PC-9 (cell line): ENCODE measurements around the gene RPP40. TPM values are rescaled to one million over a fixed set of nuclear protein-coding genes. Genes with fewer than 3 reads are reported as not detected.

Source experiments
- BruUV-seq: library from RNA; stranded (reverse); fragments of 400-500 nt; replicated peaks from 2 replicates; lab custom pipeline; 2021; lab: Mats Ljungman, UMichigan
- CTCF ChIA-PET: fragments of 300-600 bp; sonication (Branson Sonifier 250); formaldehyde crosslinking; loops from one replicate; lab custom pipeline; 2022; ENCODE audit warnings: antibody characterized with exemption; lab: Charles Lee
- POLR2A ChIA-PET: fragments of 300-600 bp; sonication (Branson Sonifier 250); formaldehyde crosslinking; loops from one replicate; lab custom pipeline; 2022; ENCODE audit warnings: antibody characterized with exemption; ENCODE audit not compliant: unreplicated experiment; lab: Charles Lee
- DNase-seq, 2 experiments: peaks; one replicate each; pipeline versions ENCODE4 v3.0.0 to v3.0.0-alpha.2; 2015 to 2022; ENCODE audit warnings: mixed read lengths in 1 of 2
- H2AFZ ChIP-seq: fragments of 200-600 bp; sonication (generic); 2 replicates; pipeline ENCODE4 v1.8.1; 2017; ENCODE audit warnings: antibody characterized with exemption
- H3F3A ChIP-seq: fragments of 200-600 bp; sonication (generic); 2 replicates; pipeline ENCODE4 v1.8.1; 2017; ENCODE audit warnings: antibody characterized with exemption, mild to moderate bottlenecking, low read depth; ENCODE audit not compliant: insufficient read depth
- H3K27ac ChIP-seq: fragments of 200-600 bp; sonication (generic); 2 replicates; pipeline ENCODE4 v1.6.1; 2016; ENCODE audit warnings: mixed run types
- H3K27me3 ChIP-seq: fragments of 200-600 bp; sonication (generic); 2 replicates; pipeline ENCODE4 v1.6.1; 2016; ENCODE audit warnings: low read depth, mixed run types; ENCODE audit not compliant: insufficient read depth
- H3K36me3 ChIP-seq: fragments of 200-600 bp; sonication (generic); 2 replicates; pipeline ENCODE4 v1.6.1; 2016; ENCODE audit warnings: low read depth, mixed run types
- H3K4me1 ChIP-seq: fragments of 200-600 bp; sonication (generic); replicated peaks from 2 replicates; pipeline ENCODE4 v1.6.1; 2016; ENCODE audit warnings: mixed run types; ENCODE audit not compliant: insufficient read depth
- H3K4me2 ChIP-seq: fragments of 200-600 bp; sonication (generic); 2 replicates; pipeline ENCODE4 v1.6.1; 2017; ENCODE audit warnings: mixed run types
- H3K4me3 ChIP-seq: fragments of 200-600 bp; sonication (generic); 2 replicates; pipeline ENCODE4 v1.6.1; 2016; ENCODE audit warnings: mixed run types
- H3K79me2 ChIP-seq: fragments of 200-600 bp; sonication (generic); 2 replicates; pipeline ENCODE4 v1.6.1; 2017; ENCODE audit warnings: low read depth, mixed run types
- H3K9me2 ChIP-seq: fragments of 200-600 bp; sonication (generic); 2 replicates; pipeline ENCODE4 v1.8.1; 2017; ENCODE audit warnings: mild to moderate bottlenecking; ENCODE audit not compliant: insufficient read depth
- H3K9me3 ChIP-seq: fragments of 200-600 bp; sonication (generic); 2 replicates; pipeline ENCODE4 v1.8.1; 2016; ENCODE audit warnings: low read depth; ENCODE audit not compliant: insufficient read depth
- H4K20me1 ChIP-seq: fragments of 200-600 bp; sonication (generic); 2 replicates; pipeline ENCODE4 v1.8.1; 2017; ENCODE audit not compliant: insufficient read depth
- EZH2 ChIP-seq: fragments of 200-600 bp; sonication (generic); IDR thresholded peaks from 2 replicates; pipeline ENCODE4 v1.8.0; 2017; ENCODE audit warnings: antibody characterized with exemption, low read depth
- intact Hi-C: fragments of 100-400 bp; cut with micrococcal nuclease; formaldehyde crosslinking; loops from one replicate; pipeline ENCODE4 v1.10.0; 2022; ENCODE audit not compliant: unreplicated experiment
- total RNA-seq: library from RNA; stranded (reverse); gene quantifications from 2 replicates; pipeline ENCODE4 v1.2.3, GENCODE V29; 2021
- TF ChIP-seq, protein P1 (sequence below): fragments of 200-600 bp; sonication (generic); conservative IDR thresholded peaks from 2 replicates; pipeline ENCODE4 v1.6.1; 2017; ENCODE audit warnings: mixed run types, antibody characterized with exemption, mild to moderate bottlenecking, moderate library complexity

Gene RPP40
- total RNA-seq, 1 experiment from 2014 or later = 21.0 TPM

DNA sequence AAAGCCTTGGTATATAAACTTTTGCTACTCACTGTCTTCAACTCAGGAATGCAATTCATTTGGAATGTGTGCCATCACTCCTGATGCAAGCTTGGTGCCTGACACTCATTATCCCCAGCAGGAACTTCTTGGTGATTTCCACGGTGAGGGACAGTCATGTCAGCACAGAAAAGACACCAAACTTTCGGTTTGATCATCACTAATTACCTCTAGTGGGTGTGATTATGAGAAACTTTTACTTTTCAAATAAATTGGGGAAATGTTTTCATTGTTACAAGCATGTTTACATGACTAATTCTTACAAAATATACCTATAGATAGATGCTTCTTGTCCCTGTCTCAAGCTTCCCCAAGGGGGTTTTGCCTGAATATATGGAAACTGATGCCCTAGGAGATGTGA, 40.9 kb downstream of the RPP40 start:
- H3K4me2 ChIP-seq = no peak overlapping the region
- CTCF ChIA-PET = no interaction called here
- POLR2A ChIA-PET = no interaction called here
- H3K4me3 ChIP-seq = no peak overlapping the region
- no peaks in the 10 kb centered on the region for H3K79me2 ChIP-seq
- H2AFZ ChIP-seq = no peak overlapping the region
- TF ChIP-seq, protein P1, sequence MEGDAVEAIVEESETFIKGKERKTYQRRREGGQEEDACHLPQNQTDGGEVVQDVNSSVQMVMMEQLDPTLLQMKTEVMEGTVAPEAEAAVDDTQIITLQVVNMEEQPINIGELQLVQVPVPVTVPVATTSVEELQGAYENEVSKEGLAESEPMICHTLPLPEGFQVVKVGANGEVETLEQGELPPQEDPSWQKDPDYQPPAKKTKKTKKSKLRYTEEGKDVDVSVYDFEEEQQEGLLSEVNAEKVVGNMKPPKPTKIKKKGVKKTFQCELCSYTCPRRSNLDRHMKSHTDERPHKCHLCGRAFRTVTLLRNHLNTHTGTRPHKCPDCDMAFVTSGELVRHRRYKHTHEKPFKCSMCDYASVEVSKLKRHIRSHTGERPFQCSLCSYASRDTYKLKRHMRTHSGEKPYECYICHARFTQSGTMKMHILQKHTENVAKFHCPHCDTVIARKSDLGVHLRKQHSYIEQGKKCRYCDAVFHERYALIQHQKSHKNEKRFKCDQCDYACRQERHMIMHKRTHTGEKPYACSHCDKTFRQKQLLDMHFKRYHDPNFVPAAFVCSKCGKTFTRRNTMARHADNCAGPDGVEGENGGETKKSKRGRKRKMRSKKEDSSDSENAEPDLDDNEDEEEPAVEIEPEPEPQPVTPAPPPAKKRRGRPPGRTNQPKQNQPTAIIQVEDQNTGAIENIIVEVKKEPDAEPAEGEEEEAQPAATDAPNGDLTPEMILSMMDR = no peak
- no peak for TF ChIP-seq EZH2
- no peak for DNase-seq
- H3K9me2 ChIP-seq = no peaks in the 10 kb centered on the region
- BruUV-seq = no TSS peak
- H3K36me3 ChIP-seq = no peaks in the 10 kb centered on the region
- no peaks in the 10 kb centered on the region for H3F3A ChIP-seq
- no peaks in the 10 kb centered on the region for H3K27me3 ChIP-seq
- H3K27ac ChIP-seq = no peak overlapping the region
- H3K9me3 ChIP-seq = no peaks in the 10 kb centered on the region
- H3K4me1 ChIP-seq = no peaks in the 10 kb centered on the region
- intact Hi-C loops = no loop called here
- H4K20me1 ChIP-seq = no peaks in the 10 kb centered on the region

DNA sequence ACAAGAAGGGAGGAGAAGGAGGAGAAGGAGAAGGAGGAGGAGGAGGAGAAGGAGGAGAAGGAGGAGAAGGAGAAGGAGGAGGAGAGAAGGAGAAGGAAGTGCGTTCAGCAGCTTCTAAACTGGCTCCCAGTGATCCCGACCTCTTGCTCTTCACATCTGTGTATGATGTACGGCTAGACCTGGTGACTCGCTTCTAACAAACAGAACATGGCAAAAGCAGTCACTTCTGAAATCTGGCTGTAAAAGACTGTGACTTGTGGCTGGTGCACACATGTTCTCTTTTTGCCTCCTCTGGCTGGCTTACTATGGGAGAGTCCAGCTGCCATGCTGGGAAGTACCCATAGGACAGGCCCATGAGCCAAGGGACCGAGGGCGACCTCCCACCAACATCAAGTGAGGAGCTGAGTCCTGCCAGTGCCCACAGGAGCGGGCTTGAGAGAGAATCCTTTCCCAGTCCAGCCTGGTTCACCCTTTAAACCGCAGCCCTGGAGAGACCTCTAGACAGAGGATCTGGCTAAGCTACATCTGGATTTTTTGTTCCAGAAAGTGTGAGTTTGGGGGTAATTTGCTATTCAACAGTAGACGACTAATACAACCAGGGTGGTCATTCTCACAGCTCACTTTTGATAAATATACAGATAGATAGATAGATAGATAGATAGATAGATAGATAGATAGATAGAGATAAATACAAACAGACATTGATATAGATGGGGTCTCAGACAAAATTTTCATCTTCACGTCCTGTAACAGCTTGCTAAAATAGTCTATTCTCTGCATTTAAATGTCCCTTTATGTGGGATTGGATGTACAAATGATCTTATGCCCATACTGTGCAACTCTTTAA, 42.3 kb downstream of the RPP40 start:
- no peaks in the 10 kb centered on the region for H3K9me2 ChIP-seq
- H3K4me1 ChIP-seq = no peaks in the 10 kb centered on the region
- H3K79me2 ChIP-seq = no peaks in the 10 kb centered on the region
- no peak overlapping the region for H3K27ac ChIP-seq
- DNase-seq = no peak
- intact Hi-C loops = no loop called here
- no peaks in the 10 kb centered on the region for H3K9me3 ChIP-seq
- no TSS peak for BruUV-seq
- H4K20me1 ChIP-seq = no peaks in the 10 kb centered on the region
- H3K4me3 ChIP-seq = no peak overlapping the region
- ChIA-PET POLR2A (no interaction called here), CTCF (no interaction called here)
- H3K36me3 ChIP-seq = no peaks in the 10 kb centered on the region
- H2AFZ ChIP-seq = no peak overlapping the region
- H3K27me3 ChIP-seq = no peaks in the 10 kb centered on the region
- H3F3A ChIP-seq = no peaks in the 10 kb centered on the region
- H3K4me2 ChIP-seq = no peak overlapping the region
- no peak for TF ChIP-seq EZH2
- TF ChIP-seq, protein P1 = no peak

DNA sequence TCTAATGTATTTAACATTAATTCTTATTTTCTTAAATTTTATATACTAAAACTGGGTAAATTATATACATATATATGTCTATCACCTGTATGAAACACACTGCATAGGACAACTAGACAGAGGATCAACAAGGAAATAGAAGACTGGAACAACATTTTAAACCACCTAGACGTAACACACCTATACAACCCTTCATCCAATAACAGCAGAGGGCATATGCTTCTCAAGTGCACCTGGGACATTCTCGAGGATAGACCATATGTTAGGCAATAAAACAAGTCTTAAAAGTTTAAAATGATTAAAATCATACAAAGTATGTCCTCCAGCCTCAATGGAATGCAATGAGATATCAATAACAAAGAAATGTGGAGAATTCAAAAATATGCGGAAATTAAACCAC, 45.2 kb downstream of the RPP40 start:
- Histone ChIP-seq H3K27ac (no peak overlapping the region), H2AFZ (no peak overlapping the region), H3K4me3 (no peak overlapping the region), H3K27me3 (no peaks in the 10 kb centered on the region), H3K36me3 (no peaks in the 10 kb centered on the region), H3K79me2 (no peaks in the 10 kb centered on the region), H3K4me1 (no peaks in the 10 kb centered on the region), H3F3A (no peaks in the 10 kb centered on the region), H4K20me1 (no peaks in the 10 kb centered on the region), H3K4me2 (no peak overlapping the region), H3K9me3 (no peaks in the 10 kb centered on the region), H3K9me2 (no peaks in the 10 kb centered on the region)
- BruUV-seq = no TSS peak
- intact Hi-C loops = no loop called here
- no peak for DNase-seq
- ChIA-PET POLR2A (no interaction called here), CTCF (no interaction called here)
- TF ChIP-seq EZH2 = no peak
- TF ChIP-seq, protein P1 = no peak
